Glutamatergic neuron (in vitro differentiated cells): Measurements from ENCODE around the gene OR4E2. TPM values are rescaled to one million over a fixed set of nuclear protein-coding genes. Genes with fewer than 3 reads are reported as not detected.

Experiments used
- DNase-seq: peaks from one replicate; pipeline ENCODE4 v3.0.0; 2022
- H3K27ac Mint-ChIP-seq: one replicate; pipeline ENCODE4 v1.8.0; 2020; ENCODE audit warnings: mild to moderate bottlenecking, mixed read lengths, inconsistent platforms; ENCODE audit not compliant: unreplicated experiment
- H3K27me3 Mint-ChIP-seq: one replicate; pipeline ENCODE4 v1.8.0; 2020; ENCODE audit warnings: mild to moderate bottlenecking, moderate library complexity, mixed read lengths, inconsistent platforms; ENCODE audit not compliant: unreplicated experiment
- H3K36me3 Mint-ChIP-seq: one replicate; pipeline ENCODE4 v1.8.0; 2020; ENCODE audit warnings: mild to moderate bottlenecking, mixed read lengths, inconsistent platforms; ENCODE audit not compliant: unreplicated experiment
- H3K4me1 Mint-ChIP-seq: one replicate; pipeline ENCODE4 v1.8.0; 2020; ENCODE audit warnings: mild to moderate bottlenecking, low read depth, mixed read lengths, inconsistent platforms; ENCODE audit not compliant: unreplicated experiment
- H3K4me3 Mint-ChIP-seq: one replicate; pipeline ENCODE4 v1.8.0; 2020; ENCODE audit warnings: mild to moderate bottlenecking, mixed read lengths, inconsistent platforms; ENCODE audit not compliant: unreplicated experiment
- H3K9me3 Mint-ChIP-seq: one replicate; pipeline ENCODE4 v1.8.0; 2020; ENCODE audit warnings: mild to moderate bottlenecking, moderate library complexity, mixed read lengths, inconsistent platforms; ENCODE audit not compliant: unreplicated experiment
- total RNA-seq: library from RNA; stranded (reverse); fragmentation: NEBNext Ultra II Directional; extraction: Animal tissue kit (Norgen Biotek cat#: 25700); gene quantifications from one replicate; pipeline ENCODE4 v1.2.1, GENCODE V29; 2021; ENCODE audit not compliant: unreplicated experiment
- TF ChIP-seq, protein P1 (sequence below): fragments of 200-600 bp; sonication (generic); IDR thresholded peaks from one replicate; pipeline ENCODE4 v1.5.0; 2021; ENCODE audit not compliant: partially characterized antibody, unreplicated experiment

Gene OR4E2
- total RNA-seq, 1 donor from 2014 or later = not detected

DNA sequence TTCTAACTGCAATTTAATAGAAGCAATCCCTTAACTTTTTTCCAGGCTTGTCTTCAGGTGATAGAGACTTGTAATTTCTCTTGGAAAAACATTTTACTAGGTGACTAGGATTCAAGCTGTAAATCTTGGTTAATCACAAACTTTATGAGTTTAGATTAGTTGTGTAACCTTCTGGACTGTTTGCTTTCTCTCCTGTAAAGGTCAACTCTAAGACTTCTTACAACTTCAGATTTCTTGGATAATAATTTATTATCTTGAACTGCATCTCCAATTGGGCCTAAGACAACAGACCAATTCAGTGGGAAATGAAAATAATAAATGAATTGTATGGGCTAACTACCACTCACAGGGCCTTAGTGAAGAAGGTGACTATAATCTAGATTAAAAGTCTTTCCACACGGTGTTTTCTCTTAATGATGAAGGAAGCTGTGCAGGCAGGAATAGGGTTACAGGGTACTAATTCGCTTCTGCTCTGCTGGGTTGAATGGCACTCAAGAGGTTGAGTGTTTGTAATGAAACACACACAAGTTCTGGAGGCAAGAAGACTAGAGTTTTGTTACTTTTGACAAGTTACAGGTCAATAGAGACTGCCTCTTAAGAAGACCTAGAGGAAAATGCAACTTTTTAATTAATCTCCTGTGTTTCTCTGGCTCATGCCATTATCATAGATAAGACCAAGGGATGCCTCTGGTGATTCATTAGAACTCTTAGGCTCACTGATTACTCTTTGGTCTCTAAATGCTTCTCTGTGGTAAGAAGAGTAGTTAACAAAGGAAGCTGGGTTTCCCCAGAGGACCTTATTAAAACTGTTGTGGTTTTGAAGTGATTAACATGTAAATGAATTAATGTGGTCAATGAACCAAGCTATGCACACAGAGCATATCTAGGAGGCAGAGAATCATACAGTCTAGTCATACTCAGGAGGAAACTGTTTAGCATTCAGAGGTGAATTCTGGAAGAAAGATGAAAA, 50.0 kb downstream of the OR4E2 start:
- Mint-ChIP-seq H3K4me3 (no peak overlapping the region), H3K4me1 (no peaks in the 10 kb centered on the region), H3K9me3 (peaks cover 4% of the 10 kb centered on the region), H3K36me3 (peaks cover 6% of the 10 kb centered on the region), H3K27ac (no peak overlapping the region), H3K27me3 (no peaks in the 10 kb centered on the region)
- TF ChIP-seq, protein P1, sequence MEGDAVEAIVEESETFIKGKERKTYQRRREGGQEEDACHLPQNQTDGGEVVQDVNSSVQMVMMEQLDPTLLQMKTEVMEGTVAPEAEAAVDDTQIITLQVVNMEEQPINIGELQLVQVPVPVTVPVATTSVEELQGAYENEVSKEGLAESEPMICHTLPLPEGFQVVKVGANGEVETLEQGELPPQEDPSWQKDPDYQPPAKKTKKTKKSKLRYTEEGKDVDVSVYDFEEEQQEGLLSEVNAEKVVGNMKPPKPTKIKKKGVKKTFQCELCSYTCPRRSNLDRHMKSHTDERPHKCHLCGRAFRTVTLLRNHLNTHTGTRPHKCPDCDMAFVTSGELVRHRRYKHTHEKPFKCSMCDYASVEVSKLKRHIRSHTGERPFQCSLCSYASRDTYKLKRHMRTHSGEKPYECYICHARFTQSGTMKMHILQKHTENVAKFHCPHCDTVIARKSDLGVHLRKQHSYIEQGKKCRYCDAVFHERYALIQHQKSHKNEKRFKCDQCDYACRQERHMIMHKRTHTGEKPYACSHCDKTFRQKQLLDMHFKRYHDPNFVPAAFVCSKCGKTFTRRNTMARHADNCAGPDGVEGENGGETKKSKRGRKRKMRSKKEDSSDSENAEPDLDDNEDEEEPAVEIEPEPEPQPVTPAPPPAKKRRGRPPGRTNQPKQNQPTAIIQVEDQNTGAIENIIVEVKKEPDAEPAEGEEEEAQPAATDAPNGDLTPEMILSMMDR = no peak
- DNase-seq = no peak

DNA sequence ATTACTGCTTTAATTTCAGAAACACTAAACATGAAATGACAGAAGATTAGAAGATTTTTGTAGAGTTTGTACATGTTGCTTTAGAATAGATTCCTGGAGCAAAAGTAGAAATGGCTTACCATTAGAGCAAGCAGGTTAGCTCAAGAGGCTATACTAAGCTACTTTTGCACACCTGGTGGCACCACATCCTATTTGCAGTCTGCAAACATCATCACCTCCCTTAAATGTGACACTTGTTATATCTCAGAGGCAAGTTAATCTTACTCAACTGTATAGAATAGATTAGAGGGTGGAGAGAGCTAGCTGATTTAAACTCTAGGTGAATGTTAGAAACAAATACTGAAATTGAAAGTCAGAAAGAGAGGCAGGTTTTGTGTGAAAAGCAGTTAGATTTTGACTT, 50.7 kb downstream of the OR4E2 start:
- peaks cover 6% of the 10 kb centered on the region for H3K36me3 Mint-ChIP-seq
- H3K27me3 Mint-ChIP-seq = no peaks in the 10 kb centered on the region
- DNase-seq = no peak
- no peak overlapping the region for H3K27ac Mint-ChIP-seq
- peaks cover 1% of the 10 kb centered on the region for H3K9me3 Mint-ChIP-seq
- TF ChIP-seq, protein P1 = no peak
- H3K4me1 Mint-ChIP-seq = no peaks in the 10 kb centered on the region
- H3K4me3 Mint-ChIP-seq = no peak overlapping the region

DNA sequence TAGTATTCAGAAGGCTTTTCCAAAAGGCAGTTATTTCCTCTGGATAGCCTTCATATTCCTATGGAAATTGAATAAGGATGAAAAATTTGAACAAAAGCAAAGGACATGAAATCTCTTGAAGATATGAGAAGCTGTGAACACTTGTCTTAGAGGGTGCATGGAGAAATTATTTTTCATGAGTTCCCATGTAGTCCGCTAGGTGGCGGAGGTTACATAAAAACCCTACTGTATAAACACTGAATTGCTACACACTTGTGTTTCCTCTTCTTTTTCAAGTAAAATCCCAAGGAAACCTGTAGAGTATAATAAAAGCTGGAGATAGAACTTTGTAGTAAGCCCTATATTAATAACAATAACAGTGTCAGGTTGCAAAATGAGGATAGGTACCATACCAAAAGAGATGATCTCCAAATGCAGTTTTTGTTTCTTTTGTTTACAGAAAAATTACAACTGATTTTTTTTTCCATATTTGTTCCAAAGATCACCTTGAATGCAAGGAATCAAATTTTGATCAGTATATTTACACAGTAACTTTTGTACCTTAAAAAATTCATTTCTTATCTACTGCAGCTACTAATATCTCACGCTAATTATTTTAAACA, 57.8 kb downstream of the OR4E2 start:
- Mint-ChIP-seq H3K27me3 (no peaks in the 10 kb centered on the region), H3K36me3 (peaks cover 6% of the 10 kb centered on the region), H3K4me3 (no peak overlapping the region), H3K27ac (no peak overlapping the region), H3K4me1 (no peaks in the 10 kb centered on the region), H3K9me3 (no peaks in the 10 kb centered on the region)
- TF ChIP-seq, protein P1 = peak; percentile 91
- no peak for DNase-seq

DNA sequence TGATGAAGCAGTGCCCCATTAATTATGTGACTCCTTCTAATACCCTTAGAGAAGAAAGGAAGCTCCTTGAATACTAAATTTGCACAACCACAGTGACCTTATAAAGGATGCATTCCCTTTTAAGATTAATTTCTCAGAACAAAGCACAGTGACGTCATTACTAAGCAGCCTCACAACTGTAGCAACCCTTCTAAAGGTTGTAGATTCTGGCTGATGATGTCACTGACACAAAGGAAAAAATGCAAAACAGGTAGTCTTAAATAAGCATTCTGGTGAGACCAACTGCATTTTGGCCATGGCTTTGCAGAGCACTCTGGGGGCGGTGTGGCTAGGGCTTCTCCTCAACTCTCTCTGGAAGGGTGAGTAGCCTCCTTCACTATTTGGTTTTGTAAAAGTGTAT, 58.4 kb downstream of the OR4E2 start:
- Mint-ChIP-seq H3K9me3 (no peaks in the 10 kb centered on the region), H3K27me3 (no peaks in the 10 kb centered on the region), H3K27ac (no peak overlapping the region), H3K4me1 (no peaks in the 10 kb centered on the region), H3K4me3 (no peak overlapping the region), H3K36me3 (peaks cover 6% of the 10 kb centered on the region)
- TF ChIP-seq, protein P1 = no peak
- no peak for DNase-seq
